ENCODE data around the gene NADK2. TPM values are rescaled to one million over a fixed set of nuclear protein-coding genes. Genes with fewer than 3 reads are reported as not detected.

NADK2 gene
- total RNA-seq, 1 donor from 2014 or later, result 15.4 TPM

DNA sequence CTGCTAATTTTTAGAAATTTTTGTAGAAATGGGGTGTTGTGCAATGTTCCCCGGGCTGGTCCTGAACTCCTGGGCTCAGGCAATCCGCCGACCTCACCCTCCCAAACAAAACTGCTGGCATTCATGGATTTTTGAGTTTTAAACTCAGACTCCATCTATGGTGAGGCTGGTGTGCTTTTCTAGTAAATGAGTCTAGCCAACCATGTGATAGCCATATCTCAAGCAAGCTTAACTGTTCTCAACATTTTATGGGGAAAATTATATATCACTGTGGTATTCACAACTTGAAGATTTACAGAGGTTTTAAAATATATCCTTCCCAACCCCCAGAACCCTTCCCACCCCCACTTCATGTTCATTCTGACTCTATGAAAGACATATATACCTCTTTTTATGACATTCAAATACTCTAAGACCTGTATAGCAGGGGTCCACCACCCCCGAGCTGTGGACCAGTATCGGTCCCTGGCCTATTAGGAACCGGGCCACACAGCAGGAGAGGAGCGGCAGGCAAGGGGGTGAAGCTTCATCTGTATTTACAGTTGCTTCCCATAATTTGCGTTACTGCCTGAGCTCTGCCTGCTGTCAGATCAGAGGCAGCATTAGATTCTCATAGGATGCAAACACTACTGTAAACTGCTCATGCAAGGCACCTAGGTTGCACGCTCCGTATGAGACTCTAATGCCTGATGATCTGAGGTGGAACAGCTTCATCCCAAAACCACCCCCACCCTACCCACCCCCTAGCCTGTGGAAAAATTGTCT lies 4.5 kb upstream of the NADK2 start:
- DNase-seq (ENCODE audit: low read depth in 2 of 2), result no peak

- no peak for DNase-seq (ENCODE audit: low read depth in 2 of 2)
Measured at GRCh38 chr5:36244076-36244475, 2.4 kb upstream of the NADK2 start.

DNA sequence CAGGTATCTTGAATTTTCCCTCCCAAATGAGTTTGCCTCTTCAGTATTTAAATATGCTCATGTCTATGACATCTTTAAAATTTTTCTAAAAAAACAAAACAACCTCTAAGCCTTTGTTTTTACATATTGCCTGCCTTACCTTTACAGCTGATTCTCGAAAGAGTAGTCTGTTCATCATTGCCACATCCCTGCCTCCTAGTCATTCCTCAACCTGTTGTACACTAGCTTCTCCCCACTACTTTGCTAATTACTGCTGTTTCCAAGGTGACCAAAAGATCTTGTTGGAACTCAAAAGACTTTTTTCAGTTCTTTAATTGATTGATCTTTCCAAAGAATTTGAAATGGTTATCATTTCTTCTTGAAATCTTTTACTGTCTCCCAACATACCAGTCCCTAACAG lies 1.9 kb upstream of the NADK2 start:
- no peak for DNase-seq (ENCODE audit: low read depth in 2 of 2)

DNA sequence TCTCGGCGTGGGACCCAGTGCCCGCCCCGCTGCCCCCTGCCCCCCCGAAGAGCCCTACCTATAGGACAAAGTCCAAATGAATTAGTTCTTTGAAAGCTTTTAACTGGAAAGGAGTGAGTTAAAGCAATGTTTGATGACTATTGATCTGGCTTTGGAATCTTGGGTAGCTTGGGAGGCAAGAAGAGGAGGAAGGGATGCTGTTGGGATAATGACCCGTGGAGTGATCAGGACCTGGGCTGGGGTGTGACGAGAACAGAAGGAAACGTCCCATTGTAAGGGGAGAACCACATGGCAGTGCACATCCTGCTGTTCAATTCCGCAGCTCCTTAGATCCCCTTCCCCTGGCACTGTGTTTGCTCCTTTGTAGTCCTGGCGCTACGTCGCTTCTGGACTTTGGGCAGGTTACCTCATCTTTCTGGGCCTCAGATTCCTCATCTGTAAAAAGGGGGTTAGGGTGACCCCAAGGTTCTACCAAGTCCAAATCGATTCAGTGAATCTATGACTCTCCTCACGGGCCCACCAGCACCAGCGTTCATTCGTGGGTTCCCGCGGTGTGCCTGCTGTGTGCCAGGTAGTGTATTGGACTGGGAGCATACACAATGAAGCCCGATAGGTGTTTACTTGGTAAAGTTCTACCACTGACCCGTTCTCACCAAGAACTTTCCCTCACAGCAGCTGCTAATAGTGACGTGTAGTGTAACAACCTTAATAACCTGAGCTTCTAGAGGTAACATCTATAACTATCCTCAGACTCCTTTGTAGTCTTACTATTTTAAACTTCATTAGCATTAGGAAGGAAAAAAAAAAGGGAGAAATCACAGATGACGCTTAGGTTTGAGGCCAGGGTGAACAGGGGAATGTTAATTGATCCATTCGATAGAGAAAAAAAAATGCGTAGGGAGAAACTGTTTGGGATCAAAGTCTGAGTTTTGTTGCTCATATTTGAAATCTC lies 1.1 kb upstream of the NADK2 start:
- DNase-seq (ENCODE audit: low read depth in 2 of 2), result peak in 1 of 2 donors; percentile 2

GRCh38 chr5:36240779-36241630 lies 720 bp downstream of the NADK2 start:
- peak in 1 of 2 donors; percentile 70 for DNase-seq (ENCODE audit: low read depth in 2 of 2)

DNA sequence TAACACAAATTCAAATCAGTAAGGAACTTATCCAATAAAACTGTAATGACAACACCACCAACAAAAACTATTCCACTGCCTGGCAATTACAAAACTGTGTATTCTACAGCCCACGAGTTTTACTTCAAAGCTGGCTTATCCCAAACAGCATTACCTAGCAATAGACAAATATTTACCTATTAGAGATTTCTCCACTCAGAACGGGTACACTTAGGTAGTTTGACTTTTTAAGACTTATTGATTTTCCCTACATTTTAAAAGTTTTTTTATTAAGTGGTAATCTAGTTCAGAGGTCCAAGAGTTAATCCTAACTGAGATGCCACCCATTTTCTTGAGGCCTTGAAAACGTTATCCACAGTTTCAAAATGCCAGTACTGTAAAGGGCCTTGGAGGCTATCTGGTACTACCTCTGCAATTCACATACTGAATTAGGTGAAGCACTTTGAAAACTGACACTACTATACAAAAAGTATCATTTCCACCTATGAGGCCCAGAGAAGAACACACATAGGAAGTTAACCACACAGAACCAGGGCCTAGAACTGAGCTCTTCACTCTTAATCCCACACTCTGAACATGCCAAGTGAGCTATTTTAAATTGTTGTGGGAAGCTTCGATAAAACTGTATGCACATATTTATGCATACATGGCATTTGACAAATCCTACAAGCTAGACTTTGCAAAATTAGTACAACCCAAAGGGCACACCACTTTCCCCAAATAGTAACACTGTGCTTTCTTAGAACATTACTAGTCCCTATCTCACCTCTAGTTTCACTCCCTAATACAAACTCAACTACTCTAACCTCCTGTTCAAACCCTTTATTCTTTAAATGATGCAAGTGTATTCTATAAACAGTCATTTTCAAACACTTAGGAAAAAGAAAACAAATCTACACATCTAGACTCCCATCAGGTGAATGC lies 2.1 kb downstream of the NADK2 start:
- no peak for DNase-seq (ENCODE audit: low read depth in 2 of 2)

GRCh38 chr5:36238502-36239295 lies 3.0 kb downstream of the NADK2 start:
- DNase-seq (ENCODE audit: low read depth in 2 of 2), result peak in 1 of 2 donors; percentile 4

DNA sequence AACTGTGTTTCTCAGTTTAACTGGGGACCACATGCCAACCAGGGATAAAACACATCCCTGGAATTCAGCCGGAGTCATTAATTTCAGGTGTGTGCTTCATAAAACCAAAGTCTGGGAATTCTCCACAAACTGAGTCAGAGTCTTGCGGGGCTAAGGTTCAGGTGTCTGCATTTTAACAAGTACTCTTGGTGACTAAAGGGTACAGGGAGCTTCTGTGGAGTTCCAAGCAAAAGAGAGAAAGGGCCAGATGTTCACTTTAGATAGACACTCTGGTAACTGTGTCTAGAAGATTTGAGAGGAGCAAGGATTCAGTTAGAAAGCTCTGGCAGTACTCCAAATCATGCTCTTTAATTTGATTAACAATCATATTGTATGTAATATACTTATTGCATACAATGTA lies 4.0 kb downstream of the NADK2 start:
- DNase-seq (ENCODE audit: low read depth in 2 of 2), result no peak

- no peak for DNase-seq (ENCODE audit: low read depth in 2 of 2)
Measured at GRCh38 chr5:36236801-36237200, 4.9 kb downstream of the NADK2 start.

DNA sequence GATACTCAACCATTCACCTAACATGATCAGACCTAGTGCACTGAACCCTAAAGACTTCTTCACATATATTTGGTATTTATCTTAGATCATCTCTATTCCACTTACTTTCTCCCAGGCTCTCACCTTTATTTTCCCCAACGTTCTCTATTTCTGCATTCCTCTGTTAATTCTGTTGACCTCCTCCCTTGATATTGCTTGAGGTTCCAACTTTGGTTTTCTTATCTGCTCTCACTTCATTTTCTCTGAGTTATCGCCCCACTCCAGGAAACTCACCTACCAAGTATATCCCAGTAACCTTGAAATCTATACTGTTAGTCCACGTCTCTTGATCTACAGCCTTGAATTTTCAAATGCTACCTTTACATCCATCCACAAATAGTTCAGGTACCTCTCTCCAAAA lies 9.2 kb downstream of the NADK2 start:
- no peak for DNase-seq (ENCODE audit: low read depth in 2 of 2)

GRCh38 chr5:36230151-36230790 lies 11.5 kb downstream of the NADK2 start:
- no peak for DNase-seq (ENCODE audit: low read depth in 2 of 2)

GRCh38 chr5:36228505-36228904 lies 13.2 kb downstream of the NADK2 start:
- no peak for DNase-seq (ENCODE audit: low read depth in 2 of 2)

GRCh38 chr5:36227046-36227445 lies 14.7 kb downstream of the NADK2 start:
- no peak for DNase-seq (ENCODE audit: low read depth in 2 of 2)

GRCh38 chr5:36222620-36223019 lies 19.1 kb downstream of the NADK2 start:
- no peak for DNase-seq (ENCODE audit: low read depth in 2 of 2)

DNA sequence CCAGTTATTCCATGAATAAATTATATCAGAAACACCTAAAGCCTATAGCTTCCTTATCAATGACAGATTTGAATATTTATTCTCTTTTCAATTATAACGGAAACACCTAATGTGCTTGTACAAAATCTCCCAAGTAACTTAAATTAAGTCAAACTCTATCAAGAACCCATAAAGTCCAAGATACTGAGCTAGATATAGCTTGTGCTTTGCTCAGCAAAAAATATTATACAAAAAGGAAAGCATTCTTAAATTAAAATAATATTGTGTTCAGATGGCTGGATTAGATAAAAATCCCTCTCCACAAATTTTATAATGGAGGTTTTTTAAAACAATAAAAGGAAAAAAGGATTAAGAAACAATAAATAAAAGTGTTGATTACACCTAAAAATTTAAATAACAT lies 23.7 kb downstream of the NADK2 start:
- no peak for DNase-seq (ENCODE audit: low read depth in 2 of 2)

DNA sequence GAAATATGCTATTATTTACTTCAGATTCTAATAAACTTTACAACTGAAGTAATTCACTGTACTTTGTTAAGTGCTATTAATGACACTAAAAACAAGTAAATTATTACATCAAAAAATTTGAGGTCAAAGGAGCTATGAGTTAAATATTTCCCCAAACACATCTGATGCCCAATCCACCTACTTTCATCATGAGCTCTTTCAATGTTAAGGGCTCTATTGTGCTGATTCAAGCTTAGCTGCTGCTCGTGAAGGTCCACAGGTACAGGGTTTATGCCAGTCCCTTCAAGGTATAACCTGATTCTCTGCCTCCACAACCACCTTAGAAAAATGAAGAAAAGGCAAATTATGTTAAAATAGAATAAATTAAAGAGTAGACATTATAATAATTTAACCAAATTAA lies 24.2 kb downstream of the NADK2 start:
- DNase-seq (ENCODE audit: low read depth in 2 of 2), result no peak

DNA sequence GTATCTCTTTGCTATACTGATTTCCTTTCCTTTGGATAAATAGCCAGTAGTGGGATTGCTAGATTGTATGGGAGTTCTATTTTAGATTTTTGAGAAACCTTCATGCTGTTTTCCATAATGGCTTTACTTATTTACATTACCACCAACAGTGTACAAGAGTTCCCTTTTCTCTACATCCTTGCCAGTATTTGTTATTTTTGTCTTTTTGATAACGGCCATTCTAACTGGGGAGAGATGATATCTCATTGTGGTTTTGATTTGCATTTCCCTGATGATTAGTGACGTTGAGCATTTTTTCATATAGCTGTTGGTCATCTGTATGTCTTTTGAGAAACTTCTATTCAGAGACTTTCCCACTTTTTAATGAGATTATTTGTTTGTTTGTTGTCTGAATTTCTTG lies 25.8 kb downstream of the NADK2 start:
- DNase-seq (ENCODE audit: low read depth in 2 of 2), result no peak

DNA sequence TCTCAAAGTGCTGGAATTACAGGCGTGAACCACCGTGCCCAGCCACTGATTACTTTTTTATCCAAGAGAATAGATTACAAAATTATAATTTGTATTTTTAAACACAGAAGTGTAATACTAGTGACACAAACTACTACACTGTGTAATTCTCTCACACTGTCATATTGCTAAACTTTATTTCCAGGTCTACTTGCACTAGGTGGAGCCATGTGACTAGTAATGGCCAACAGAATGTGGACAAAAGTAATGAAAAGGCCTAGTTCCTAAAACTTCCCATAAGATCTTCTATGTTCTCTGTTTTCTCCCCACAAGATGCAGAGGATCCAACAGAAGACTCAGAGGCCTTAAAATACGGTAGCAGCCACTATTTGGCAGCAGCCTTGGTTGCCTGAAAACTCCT lies 27.3 kb downstream of the NADK2 start:
- DNase-seq (ENCODE audit: low read depth in 2 of 2), result no peak

DNA sequence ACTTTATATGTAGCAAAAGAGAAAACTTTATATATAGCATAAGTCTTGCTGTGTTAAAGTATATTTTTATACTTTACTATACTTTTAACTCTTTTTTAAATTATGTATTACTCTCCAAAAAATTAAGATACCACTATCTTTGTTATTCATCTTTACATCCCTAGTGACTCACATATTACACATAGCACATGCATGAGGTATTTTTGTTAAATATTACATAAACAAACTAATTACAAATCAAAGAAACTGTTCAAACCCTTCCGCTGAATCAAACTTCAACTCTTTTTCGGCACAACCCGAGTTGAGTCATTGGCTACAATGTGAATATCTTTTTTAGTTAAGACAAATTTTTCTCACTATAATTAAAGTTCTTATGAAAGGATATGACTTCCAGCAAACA lies 32.1 kb downstream of the NADK2 start:
- DNase-seq (ENCODE audit: low read depth in 2 of 2), result peak in 1 of 2 donors; percentile 12

Measured in dermis microvascular lymphatic vessel endothelial cell (primary cell).